Pancreas (tissue), 10 donors: ENCODE data around the gene VWA2. TPM values are rescaled to one million over a fixed set of nuclear protein-coding genes. Genes with fewer than 3 reads are reported as not detected.

ENCODE experiments used
- ATAC-seq, 4 donors: fragments of 200-7000 bp; cut with Tn5 transposase; one replicate each; pipeline versions ENCODE4 v1.8.0 to v1.9.1; 2020; ENCODE audit warnings: mild to moderate bottlenecking in 4 of 4, moderate library complexity in 4 of 4
- DNase-seq, 6 donors: peaks; one replicate each; pipeline ENCODE4 v3.0.0-alpha.2; 2020
- FAIRE-seq: peaks from 2 replicates; lab custom pipeline; 2012; peaks lifted over from hg19 to GRCh38; lab: Jason Lieb, UNC
- H3K27ac ChIP-seq, 4 donors: fragments of 200-600 bp; sonication (generic); 1 replicate in 3 of 4; 2 replicates in 1 of 4; pipeline versions ENCODE4 v1.5.0 to v1.8.0; 2020
- H3K27me3 ChIP-seq, 4 donors: fragments of 200-600 bp; one replicate each; pipeline ENCODE4 v1.8.0; 2021
- H3K36me3 ChIP-seq, 3 donors: fragments of 200-600 bp; sonication (generic) in 1 of 3; one replicate each; pipeline versions ENCODE4 v1.5.0 to v1.8.0; 2020 to 2021
- H3K4me1 ChIP-seq, 3 donors: fragments of 200-600 bp; one replicate each; pipeline ENCODE4 v1.8.0; 2021
- H3K4me3 ChIP-seq, 4 donors: fragments of 200-600 bp; sonication (generic) in 2 of 4; one replicate each; pipeline versions ENCODE4 v1.5.0 to v1.8.0; 2020 to 2021
- H3K9me3 ChIP-seq, 4 donors: fragments of 200-600 bp; one replicate each; pipeline ENCODE4 v1.8.0; 2021
- WGBS, 2 donors: extraction: QIAGEN DNeasy Blood & Tissue Kit; methylation state at CpG; one replicate each; pipeline ENCODE4 v1.1.7; 2013; 5-methylcytosine and 5-hydroxymethylcytosine counted together
- intact Hi-C, 3 donors: fragments of 100-400 bp; cut with DNase I; formaldehyde crosslinking; loops; one replicate each; pipeline versions ENCODE4 v1.11.1 to v1.14.2; 2022
- polyA plus RNA-seq, 2 donors: library from polyadenylated mRNA; stranded (reverse); fragments of 200-250 nt; gene quantifications; one replicate each; pipeline ENCODE4 v1.2.3, GENCODE V29; 2013
- total RNA-seq, 6 donors: library from RNA; stranded (reverse); fragmentation: NEBNext Ultra II Directional in 4 of 6; extraction: Animal tissue kit (Norgen Biotek cat#: 25700) in 4 of 6; gene quantifications; one replicate each; pipeline versions ENCODE4 v1.2.1 to v1.2.4, GENCODE V29; 2021 to 2023
- TF ChIP-seq, protein P1 (sequence below), 4 donors: fragments of 200-600 bp; sonication (generic) in 3 of 4; IDR thresholded peaks; one replicate each; pipeline versions ENCODE4 v1.5.0 to v1.8.0; 2021; ENCODE audit warnings: antibody characterized with exemption in 4 of 4
- donor health status: healthy with polysubstance abuse.
- donor health status: DM: no; HTN: no; CAD: no; lungs with moderate emphysema.
- donor health status: DM: no; HTN: no; CAD: no.
- donor health status: control.
- donor health status: control.
- donor health status: Bipolar disorder and iron deficiency.
- donor health status: DM: yes; HTN: yes; CAD: no.
- donor health status: DM: no; HTN: no; CAD: no.
- donor health status: DM: no; HTN: no; CAD: no.
- donor health status: DM: yes; HTN: yes; CAD: no.

The VWA2 gene
- total and polyA plus RNA-seq, 8 donors = 1.4 to 9.5 (median 4.2) TPM

DNA sequence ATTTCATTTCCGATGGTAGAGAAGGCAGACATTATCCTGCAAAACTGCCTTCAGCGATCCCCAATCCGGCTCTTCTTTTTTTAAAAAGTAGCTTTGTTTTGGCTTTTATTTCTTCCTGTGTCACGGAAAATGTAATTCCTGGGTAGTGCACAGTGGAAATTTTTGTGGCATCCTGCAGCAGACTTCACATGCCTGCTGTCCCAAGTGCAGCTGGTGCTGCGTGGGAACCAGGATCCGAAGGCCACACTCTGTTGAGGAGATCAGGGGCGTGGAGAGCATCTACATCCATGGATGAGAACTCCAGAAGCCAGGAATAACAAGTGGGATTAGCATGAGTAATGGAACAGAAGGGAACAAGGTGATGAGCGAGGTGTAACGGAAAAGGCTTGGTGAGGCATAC lies 4.6 kb downstream of the VWA2 start:
- ATAC-seq = no peak
- H3K4me3 ChIP-seq = no peak overlapping the region
- FAIRE-seq = no peak
- WGBS, 2 donors = 78 to 79% methylated on average over 9 of the region's 9 CpGs
- TF ChIP-seq, protein P1, sequence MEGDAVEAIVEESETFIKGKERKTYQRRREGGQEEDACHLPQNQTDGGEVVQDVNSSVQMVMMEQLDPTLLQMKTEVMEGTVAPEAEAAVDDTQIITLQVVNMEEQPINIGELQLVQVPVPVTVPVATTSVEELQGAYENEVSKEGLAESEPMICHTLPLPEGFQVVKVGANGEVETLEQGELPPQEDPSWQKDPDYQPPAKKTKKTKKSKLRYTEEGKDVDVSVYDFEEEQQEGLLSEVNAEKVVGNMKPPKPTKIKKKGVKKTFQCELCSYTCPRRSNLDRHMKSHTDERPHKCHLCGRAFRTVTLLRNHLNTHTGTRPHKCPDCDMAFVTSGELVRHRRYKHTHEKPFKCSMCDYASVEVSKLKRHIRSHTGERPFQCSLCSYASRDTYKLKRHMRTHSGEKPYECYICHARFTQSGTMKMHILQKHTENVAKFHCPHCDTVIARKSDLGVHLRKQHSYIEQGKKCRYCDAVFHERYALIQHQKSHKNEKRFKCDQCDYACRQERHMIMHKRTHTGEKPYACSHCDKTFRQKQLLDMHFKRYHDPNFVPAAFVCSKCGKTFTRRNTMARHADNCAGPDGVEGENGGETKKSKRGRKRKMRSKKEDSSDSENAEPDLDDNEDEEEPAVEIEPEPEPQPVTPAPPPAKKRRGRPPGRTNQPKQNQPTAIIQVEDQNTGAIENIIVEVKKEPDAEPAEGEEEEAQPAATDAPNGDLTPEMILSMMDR (IDR thresholded peaks at IDR 0.05) = no peak
- H3K27ac ChIP-seq = peak overlapping the region in 2 of 4 donors; percentile 76 to 85
- H3K9me3 ChIP-seq = no peaks in the 10 kb centered on the region
- DNase-seq = no peak
- no peaks in the 10 kb centered on the region for H3K27me3 ChIP-seq
- peaks cover 13 to 27% (median 25%) of the 10 kb centered on the region in 3 donors for H3K4me1 ChIP-seq
- intact Hi-C loops = no loop called here
- no peaks in the 10 kb centered on the region for H3K36me3 ChIP-seq

DNA sequence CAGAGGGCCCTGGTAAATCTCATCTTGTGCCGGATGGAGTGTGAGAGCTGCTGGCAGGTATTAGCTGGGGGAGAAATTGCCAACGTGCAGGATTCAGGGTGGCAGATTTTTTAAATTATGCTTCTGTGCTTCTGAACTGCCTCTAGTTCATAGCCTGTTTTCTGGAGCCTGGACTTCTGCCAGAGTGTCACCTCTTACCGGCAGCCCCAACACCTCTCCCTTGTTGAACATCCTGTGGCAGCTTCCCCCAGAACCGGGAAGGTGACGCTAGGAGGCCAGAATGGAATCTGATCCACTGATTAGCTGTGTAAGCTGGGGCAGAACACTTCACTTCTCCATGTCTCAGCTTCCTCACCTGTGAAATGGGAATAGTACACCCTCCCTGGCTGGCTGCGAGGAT lies 5.1 kb downstream of the VWA2 start:
- ATAC-seq = no peak
- TF ChIP-seq, protein P1 (IDR thresholded peaks at IDR 0.05) = no peak
- no peak overlapping the region for H3K4me3 ChIP-seq
- 48 to 50% methylated on average over 6 of the region's 6 CpGs for whole genome bisulfite sequencing, 2 donors
- no peaks in the 10 kb centered on the region for H3K27me3 ChIP-seq
- no peak for DNase-seq
- no peaks in the 10 kb centered on the region for H3K36me3 ChIP-seq
- peak overlapping the region in 2 of 4 donors; percentile 76 to 85 for H3K27ac ChIP-seq
- peaks cover 10 to 25% (median 24%) of the 10 kb centered on the region in 3 donors for H3K4me1 ChIP-seq
- intact Hi-C loops = no loop called here
- no peaks in the 10 kb centered on the region for H3K9me3 ChIP-seq
- FAIRE-seq = no peak

DNA sequence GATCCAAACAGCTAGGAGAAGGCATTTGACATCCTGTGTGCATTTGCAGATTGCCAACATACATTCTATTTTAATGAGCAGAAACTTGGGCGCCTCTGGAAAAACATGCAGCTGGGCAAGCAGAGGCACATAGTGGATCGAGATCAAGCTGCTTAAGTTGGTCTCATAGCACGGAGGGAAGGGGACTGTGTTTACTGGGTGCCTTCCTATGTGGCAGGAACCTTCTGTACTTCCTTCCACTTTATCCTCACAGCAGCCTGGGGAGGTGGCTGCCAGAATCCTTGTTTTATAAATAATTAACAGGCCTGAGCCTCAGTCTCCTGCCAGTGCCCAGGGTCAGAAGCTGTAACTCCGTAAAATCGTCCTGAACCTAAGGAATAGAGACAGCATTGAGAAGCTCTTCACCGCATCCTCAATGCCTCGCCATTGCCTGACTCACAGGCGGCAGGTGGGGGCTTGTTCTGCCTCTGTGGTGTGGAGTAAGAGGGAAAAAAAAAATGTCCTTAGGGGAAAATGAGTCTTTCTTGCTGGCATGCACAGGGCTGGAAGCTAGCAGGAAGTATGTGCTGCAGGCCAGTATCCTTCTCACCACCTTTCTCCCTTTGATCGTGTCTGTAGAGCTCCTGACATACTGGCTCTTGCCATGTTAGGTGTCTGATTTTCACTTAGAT lies 6.2 kb downstream of the VWA2 start:
- Histone ChIP-seq H3K27me3 (no peaks in the 10 kb centered on the region), H3K27ac (peak overlapping the region; percentile 18 to 85 (median 55)), H3K9me3 (no peaks in the 10 kb centered on the region), H3K4me1 (peaks cover 10 to 25% (median 24%) of the 10 kb centered on the region in 3 donors), H3K4me3 (no peak overlapping the region), H3K36me3 (no peaks in the 10 kb centered on the region)
- 30 to 31% methylated on average over 9 of the region's 9 CpGs for WGBS, 2 donors
- intact Hi-C loops = no loop called here
- DNase-seq (peak in 4 of 6 donors; percentile 27 to 40 (median 34)), ATAC-seq (peak; percentile 61 to 82 (median 72)), FAIRE-seq (no peak)
- TF ChIP-seq, protein P1 (IDR thresholded peaks at IDR 0.05) = no peak

DNA sequence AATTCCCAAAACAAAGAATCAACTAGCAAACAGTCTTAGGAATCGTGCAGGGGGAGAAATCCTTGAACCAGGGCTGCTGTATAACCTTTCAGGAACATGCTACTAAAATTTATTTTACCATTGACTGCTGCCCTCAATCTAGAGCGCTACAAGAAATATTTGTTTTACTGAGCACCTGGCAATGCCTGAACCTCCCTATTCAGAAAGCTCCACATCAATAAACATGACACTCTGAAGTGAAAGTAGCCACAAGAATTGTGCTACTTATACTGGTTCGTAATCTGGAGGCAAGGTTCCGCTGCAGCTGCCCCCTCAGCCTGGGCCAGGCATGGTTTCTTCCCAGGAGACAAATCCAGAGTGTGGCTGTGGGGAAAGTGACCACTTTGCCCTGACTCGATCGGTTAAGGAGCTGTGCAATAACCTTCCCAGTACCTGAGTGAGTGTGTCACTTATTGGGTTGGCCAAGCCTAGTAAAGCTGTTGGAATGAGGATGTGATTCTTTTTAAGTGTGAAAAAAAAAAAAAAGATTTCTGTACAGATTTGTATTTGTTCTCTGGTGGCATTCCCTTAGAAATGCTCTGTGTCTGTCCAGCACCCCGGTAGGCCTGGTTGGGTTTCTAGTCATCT lies 7.7 kb downstream of the VWA2 start:
- ATAC-seq (peak; percentile 36 to 73 (median 68)), FAIRE-seq (no peak), DNase-seq (peak in 1 of 6 donors; percentile 25)
- WGBS, 2 donors = 61% methylated on average over 7 of the region's 7 CpGs
- H3K27ac ChIP-seq = peak overlapping the region; percentile 54 to 85 (median 70)
- no peaks in the 10 kb centered on the region for H3K27me3 ChIP-seq
- TF ChIP-seq, protein P1 (IDR thresholded peaks at IDR 0.05) = no peak
- H3K4me3 ChIP-seq = no peak overlapping the region
- no peaks in the 10 kb centered on the region for H3K36me3 ChIP-seq
- H3K9me3 ChIP-seq = no peaks in the 10 kb centered on the region
- intact Hi-C loops = no loop called here
- H3K4me1 ChIP-seq = peaks cover 10 to 25% (median 24%) of the 10 kb centered on the region in 3 donors

DNA sequence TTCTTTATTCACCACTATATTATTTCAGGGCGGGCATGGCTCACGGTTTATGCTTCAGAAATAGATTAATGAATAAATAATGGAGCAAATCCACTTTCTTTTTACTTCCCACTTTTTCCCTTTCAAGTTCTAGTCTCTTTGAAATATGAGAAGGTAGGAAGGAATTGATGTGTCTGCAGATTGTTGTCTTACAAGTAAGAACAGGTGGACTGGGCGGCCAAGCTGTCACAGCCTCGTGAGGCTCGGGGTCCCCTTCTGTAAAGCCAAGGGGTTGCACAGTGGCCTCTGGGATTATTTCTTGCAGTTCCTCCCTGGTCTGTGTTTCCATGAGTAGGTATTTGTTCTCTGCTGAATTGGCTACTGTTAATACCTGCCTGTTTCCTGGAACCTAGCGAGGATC lies 11.2 kb downstream of the VWA2 start:
- Histone ChIP-seq H3K27me3 (no peaks in the 10 kb centered on the region), H3K4me3 (no peak overlapping the region), H3K27ac (peak overlapping the region in 1 of 4 donors; percentile 28), H3K9me3 (no peaks in the 10 kb centered on the region), H3K4me1 (peaks cover 3 to 10% (median 9%) of the 10 kb centered on the region in 3 donors), H3K36me3 (no peaks in the 10 kb centered on the region)
- FAIRE-seq = no peak
- no peak for DNase-seq
- 81 to 88% methylated on average over 6 of the region's 6 CpGs for WGBS, 2 donors
- intact Hi-C loops = no loop called here
- TF ChIP-seq, protein P1 (IDR thresholded peaks at IDR 0.05) = no peak
- no peak for ATAC-seq
